Mesendoderm (in vitro differentiated cells): Measurements from ENCODE around the gene GLIPR1L2.
"Not testable (repeated sequence)": the region's sequence is repeated elsewhere in the genome, so short reads cannot be mapped to it uniquely, and the experiment has no call there.

ENCODE experiments used
- DNase-seq: peaks from one replicate; pipeline ENCODE4 v3.0.0; 2013
- H2AK5ac ChIP-seq: 2 replicates; pipeline ENCODE4 v1.6.1; 2013; ENCODE audit warnings: low read length, inconsistent platforms
- H2BK120ac ChIP-seq: 2 replicates; pipeline ENCODE4 v1.6.1; 2013; ENCODE audit warnings: low read depth, mild to moderate bottlenecking, low read length, moderate library complexity, mixed read lengths
- H2BK15ac ChIP-seq: replicated peaks from 2 replicates; pipeline ENCODE4 v1.6.1; 2013; ENCODE audit warnings: low read depth, mild to moderate bottlenecking, moderate library complexity
- H2BK5ac ChIP-seq: 2 replicates; pipeline ENCODE4 v1.6.1; 2013; ENCODE audit warnings: low read length, inconsistent platforms
- H3K18ac ChIP-seq: 2 replicates; pipeline ENCODE4 v1.6.1; 2013; ENCODE audit warnings: mild to moderate bottlenecking, low read length, mixed read lengths
- H3K23ac ChIP-seq: one replicate; pipeline ENCODE4 v1.6.1; 2013; ENCODE audit warnings: low read length
- H3K27ac ChIP-seq: 2 replicates; pipeline ENCODE4 v1.5.1; 2013; ENCODE audit warnings: low read depth, mild to moderate bottlenecking, inconsistent platforms, low read length, moderate library complexity
- H3K27me3 ChIP-seq: 2 replicates; pipeline ENCODE4 v1.6.1; 2013; ENCODE audit warnings: low read length, control low read depth, mild to moderate bottlenecking, inconsistent platforms; ENCODE audit not compliant: insufficient read depth, poor library complexity
- H3K36me3 ChIP-seq: 2 replicates; pipeline ENCODE4 v1.6.1; 2013; ENCODE audit warnings: low read length, inconsistent platforms; ENCODE audit not compliant: control insufficient read depth, insufficient read depth
- H3K4ac ChIP-seq: one replicate; pipeline ENCODE4 v1.6.1; 2013; ENCODE audit warnings: low read depth, mild to moderate bottlenecking, low read length, moderate library complexity
- H3K4me1 ChIP-seq: 2 replicates; pipeline ENCODE4 v1.6.1; 2013; ENCODE audit warnings: low read depth, low read length, inconsistent platforms; ENCODE audit not compliant: control insufficient read depth
- H3K4me2 ChIP-seq: 2 replicates; pipeline ENCODE4 v1.6.1; 2013; ENCODE audit warnings: low read length
- H3K4me3 ChIP-seq: 2 replicates; pipeline ENCODE4 v1.5.1; 2013; ENCODE audit warnings: mild to moderate bottlenecking, low read length
- H3K56ac ChIP-seq: one replicate; pipeline ENCODE4 v1.6.1; 2013; ENCODE audit warnings: low read length
- H3K79me1 ChIP-seq: 2 replicates; pipeline ENCODE4 v1.6.1; 2013; ENCODE audit warnings: low read length, inconsistent platforms
- H3K79me2 ChIP-seq: 2 replicates; pipeline ENCODE4 v1.6.1; 2013; ENCODE audit warnings: mild to moderate bottlenecking, low read length; ENCODE audit not compliant: control insufficient read depth, insufficient read depth
- H3K9ac ChIP-seq: 2 replicates; pipeline ENCODE4 v1.6.1; 2013; ENCODE audit warnings: low read length, inconsistent platforms
- H4K5ac ChIP-seq: one replicate; pipeline ENCODE4 v1.6.1; 2013; ENCODE audit warnings: low read length
- H4K8ac ChIP-seq: one replicate; pipeline ENCODE4 v1.6.1; 2013; ENCODE audit warnings: low read depth, mild to moderate bottlenecking, control low read depth, low read length, moderate library complexity
- WGBS: extraction: QIAGEN DNeasy Blood & Tissue Kit; methylation state at CpG from one replicate; pipeline ENCODE4 v1.1.7; 2013; ENCODE audit warnings: low lambda C conversion rate, missing lambda C conversion rate; ENCODE audit not compliant: insufficient coverage; ENCODE audit errors: extremely low coverage; 5-methylcytosine and 5-hydroxymethylcytosine counted together

Gene GLIPR1L2

GRCh38 chr12:75452675-75453330, 61.9 kb downstream of the GLIPR1L2 start:
- Histone ChIP-seq H3K4me3 (no peak overlapping the region), H3K4me2 (no peak overlapping the region), H4K5ac (no peak overlapping the region), H3K4ac (peak overlapping the region; percentile 16), H3K36me3 (no peaks in the 10 kb centered on the region), H3K27me3 (no peaks in the 10 kb centered on the region), H3K27ac (no peak overlapping the region), H3K23ac (no peak overlapping the region), H3K56ac (no peak overlapping the region), H3K9ac (no peak overlapping the region), H2BK5ac (no peak overlapping the region), H3K79me2 (no peaks in the 10 kb centered on the region), H2BK120ac (no peak overlapping the region), H3K18ac (peak overlapping the region; percentile 30), H4K8ac (no peak overlapping the region), H3K4me1 (no peaks in the 10 kb centered on the region), H3K79me1 (no peaks in the 10 kb centered on the region), H2AK5ac (no peak overlapping the region), H2BK15ac (no peak overlapping the region)
- no CpG with 5 or more reads among the region's 3 CpGs for WGBS
- no peak for DNase-seq

GRCh38 chr12:75455839-75456238, 65.0 kb downstream of the GLIPR1L2 start:
- no peak overlapping the region for H2BK5ac ChIP-seq
- no CpG with 5 or more reads among the region's 5 CpGs for WGBS
- no peak overlapping the region for H3K18ac ChIP-seq
- no peaks in the 10 kb centered on the region for H3K79me1 ChIP-seq
- H3K27me3 ChIP-seq: no peaks in the 10 kb centered on the region
- no peak overlapping the region for H4K8ac ChIP-seq
- no peak for DNase-seq
- H2BK120ac ChIP-seq: no peak overlapping the region
- no peaks in the 10 kb centered on the region for H3K4me1 ChIP-seq
- no peak overlapping the region for H3K4me3 ChIP-seq
- no peak overlapping the region for H3K23ac ChIP-seq
- no peak overlapping the region for H3K56ac ChIP-seq
- no peak overlapping the region for H2BK15ac ChIP-seq
- no peak overlapping the region for H2AK5ac ChIP-seq
- no peaks in the 10 kb centered on the region for H3K36me3 ChIP-seq
- no peaks in the 10 kb centered on the region for H3K79me2 ChIP-seq
- H3K27ac ChIP-seq: no peak overlapping the region
- no peak overlapping the region for H3K4ac ChIP-seq
- H3K4me2 ChIP-seq: no peak overlapping the region
- H4K5ac ChIP-seq: no peak overlapping the region
- H3K9ac ChIP-seq: no peak overlapping the region

GRCh38 chr12:75457191-75457590, 66.3 kb downstream of the GLIPR1L2 start:
- no peak overlapping the region for H2BK15ac ChIP-seq
- no peak overlapping the region for H2BK5ac ChIP-seq
- no peak overlapping the region for H3K4ac ChIP-seq
- H4K8ac ChIP-seq: no peak overlapping the region
- no peaks in the 10 kb centered on the region for H3K79me1 ChIP-seq
- no peak for DNase-seq
- no peaks in the 10 kb centered on the region for H3K36me3 ChIP-seq
- WGBS: no CpG with 5 or more reads among the region's 1 CpG
- no peak overlapping the region for H3K23ac ChIP-seq
- no peak overlapping the region for H2BK120ac ChIP-seq
- no peak overlapping the region for H3K27ac ChIP-seq
- H4K5ac ChIP-seq: no peak overlapping the region
- H3K56ac ChIP-seq: no peak overlapping the region
- H3K4me1 ChIP-seq: no peaks in the 10 kb centered on the region
- no peaks in the 10 kb centered on the region for H3K79me2 ChIP-seq
- H3K4me3 ChIP-seq: no peak overlapping the region
- no peak overlapping the region for H2AK5ac ChIP-seq
- H3K27me3 ChIP-seq: no peaks in the 10 kb centered on the region
- H3K18ac ChIP-seq: no peak overlapping the region
- no peak overlapping the region for H3K4me2 ChIP-seq
- no peak overlapping the region for H3K9ac ChIP-seq

- H3K79me1 ChIP-seq, H3K27ac ChIP-seq, H4K8ac ChIP-seq, H2BK5ac ChIP-seq, H3K36me3 ChIP-seq, H3K9ac ChIP-seq, H2BK120ac ChIP-seq, H3K18ac ChIP-seq, H3K56ac ChIP-seq, H2AK5ac ChIP-seq, H3K79me2 ChIP-seq, H2BK15ac ChIP-seq, H3K4me3 ChIP-seq, H3K27me3 ChIP-seq, H3K23ac ChIP-seq, H3K4me1 ChIP-seq, H4K5ac ChIP-seq, H3K4ac ChIP-seq, H3K4me2 ChIP-seq: not testable (repeated sequence)
- peak; percentile 37 for DNase-seq
- no CpG with 5 or more reads among the region's 9 CpGs for WGBS
Observed at GRCh38 chr12:75457866-75458265, 67.0 kb downstream of the GLIPR1L2 start.

GRCh38 chr12:75459755-75460154, 68.9 kb downstream of the GLIPR1L2 start:
- Histone ChIP-seq H3K18ac (no peak overlapping the region), H3K27me3 (no peaks in the 10 kb centered on the region), H4K5ac (no peak overlapping the region), H2AK5ac (no peak overlapping the region), H3K79me1 (no peaks in the 10 kb centered on the region), H3K4me1 (no peaks in the 10 kb centered on the region), H3K79me2 (no peaks in the 10 kb centered on the region), H3K56ac (no peak overlapping the region), H3K4me2 (no peak overlapping the region), H2BK120ac (no peak overlapping the region), H3K9ac (no peak overlapping the region), H3K23ac (no peak overlapping the region), H2BK15ac (no peak overlapping the region), H3K4me3 (no peak overlapping the region), H2BK5ac (no peak overlapping the region), H3K4ac (no peak overlapping the region), H4K8ac (no peak overlapping the region), H3K36me3 (no peaks in the 10 kb centered on the region), H3K27ac (no peak overlapping the region)
- no CpG with 5 or more reads among the region's 3 CpGs for WGBS
- DNase-seq: no peak

GRCh38 chr12:75460204-75460603, 69.3 kb downstream of the GLIPR1L2 start:
- Histone ChIP-seq H2BK15ac (no peak overlapping the region), H3K9ac (no peak overlapping the region), H3K18ac (no peak overlapping the region), H3K4me2 (no peak overlapping the region), H3K79me2 (no peaks in the 10 kb centered on the region), H2AK5ac (no peak overlapping the region), H3K56ac (no peak overlapping the region), H3K23ac (no peak overlapping the region), H3K4me3 (no peak overlapping the region), H3K4ac (no peak overlapping the region), H3K27me3 (no peaks in the 10 kb centered on the region), H2BK5ac (no peak overlapping the region), H3K36me3 (no peaks in the 10 kb centered on the region), H4K8ac (no peak overlapping the region), H3K4me1 (no peaks in the 10 kb centered on the region), H3K79me1 (no peaks in the 10 kb centered on the region), H2BK120ac (no peak overlapping the region), H3K27ac (no peak overlapping the region), H4K5ac (no peak overlapping the region)
- DNase-seq: no peak
